BJ (cell line): ENCODE results near the gene HBEGF. TPM values are rescaled to one million over a fixed set of nuclear protein-coding genes. Genes with fewer than 3 reads are reported as not detected.

Experiments
- CTCF ChIA-PET: fragments of 350-600 bp; formaldehyde crosslinking; extraction: SDS; loops from one replicate; lab custom pipeline; 2021; ENCODE audit warnings: antibody characterized with exemption, inconsistent platforms; lab: Yijun Ruan, JAX
- POLR2A ChIA-PET: fragments of 300-600 bp; sonication (Branson Sonifier 250); formaldehyde crosslinking; extraction: SDS; loops from one replicate; lab custom pipeline; 2021; ENCODE audit warnings: antibody characterized with exemption; lab: Charles Lee
- DNase-seq: peaks from one replicate; pipeline ENCODE4 v3.0.0-alpha.2; 2011; ENCODE audit warnings: low read depth
- H3K27me3 ChIP-seq: 2 replicates; pipeline ENCODE4 v1.6.0; 2011; ENCODE audit warnings: low read length; ENCODE audit not compliant: control insufficient read depth, insufficient read depth
- H3K36me3 ChIP-seq: 2 replicates; pipeline ENCODE4 v1.5.1; 2011; ENCODE audit warnings: low read length; ENCODE audit not compliant: control insufficient read depth, insufficient read depth
- H3K4me3 ChIP-seq: 2 replicates; pipeline ENCODE4 v1.5.1; 2011; ENCODE audit warnings: low read depth, mild to moderate bottlenecking, control low read depth, low read length
- polyA plus RNA-seq: library from polyadenylated mRNA; depleted of rRNA; stranded (reverse); fragments of >200 nt; gene quantifications from 2 replicates; pipeline ENCODE4 v1.2.3, GENCODE V29; 2011
- TF ChIP-seq, protein P1 (sequence below): IDR thresholded peaks from 2 replicates; pipeline ENCODE4 v1.5.1; 2011; ENCODE audit warnings: low read depth, mild to moderate bottlenecking, control low read depth, inconsistent platforms, low read length, moderate library complexity; ENCODE audit not compliant: insufficient read depth

The HBEGF gene
- polyA plus RNA-seq, 1 experiment = 3.1 TPM

DNA sequence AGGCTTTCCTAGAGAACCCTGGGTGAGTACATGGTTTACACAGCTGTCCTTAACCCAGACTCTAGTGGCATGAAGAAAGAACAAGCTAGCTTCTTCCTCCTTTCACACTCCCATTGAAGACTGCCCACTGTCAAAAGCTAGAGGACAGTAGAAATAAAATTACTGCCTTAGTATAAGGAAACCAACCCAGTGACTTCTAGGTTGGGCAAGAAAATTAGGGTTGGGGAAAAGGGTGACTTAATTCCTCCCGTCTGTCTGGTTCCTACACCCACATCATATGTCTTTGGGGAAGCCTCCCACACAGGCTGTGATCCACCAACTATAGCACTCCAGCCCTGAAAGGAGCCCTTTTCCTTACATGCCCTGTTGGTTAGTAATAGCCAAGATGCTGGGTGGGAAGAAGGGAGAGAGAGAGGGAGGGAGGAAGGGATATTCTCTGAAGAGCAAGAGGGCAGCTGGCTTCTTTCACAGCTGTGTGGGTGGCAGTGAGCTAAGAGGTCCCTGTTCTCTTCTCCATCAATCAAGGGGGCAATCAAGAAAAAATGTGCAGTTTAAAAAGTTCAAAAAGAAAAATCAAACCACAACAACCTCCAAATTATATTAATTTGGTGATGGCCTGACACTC is 21.7 kb downstream of the HBEGF start:
- Histone ChIP-seq H3K27me3 (no peaks in the 10 kb centered on the region), H3K36me3 (no peaks in the 10 kb centered on the region), H3K4me3 (no peak overlapping the region)
- TF ChIP-seq, protein P1, sequence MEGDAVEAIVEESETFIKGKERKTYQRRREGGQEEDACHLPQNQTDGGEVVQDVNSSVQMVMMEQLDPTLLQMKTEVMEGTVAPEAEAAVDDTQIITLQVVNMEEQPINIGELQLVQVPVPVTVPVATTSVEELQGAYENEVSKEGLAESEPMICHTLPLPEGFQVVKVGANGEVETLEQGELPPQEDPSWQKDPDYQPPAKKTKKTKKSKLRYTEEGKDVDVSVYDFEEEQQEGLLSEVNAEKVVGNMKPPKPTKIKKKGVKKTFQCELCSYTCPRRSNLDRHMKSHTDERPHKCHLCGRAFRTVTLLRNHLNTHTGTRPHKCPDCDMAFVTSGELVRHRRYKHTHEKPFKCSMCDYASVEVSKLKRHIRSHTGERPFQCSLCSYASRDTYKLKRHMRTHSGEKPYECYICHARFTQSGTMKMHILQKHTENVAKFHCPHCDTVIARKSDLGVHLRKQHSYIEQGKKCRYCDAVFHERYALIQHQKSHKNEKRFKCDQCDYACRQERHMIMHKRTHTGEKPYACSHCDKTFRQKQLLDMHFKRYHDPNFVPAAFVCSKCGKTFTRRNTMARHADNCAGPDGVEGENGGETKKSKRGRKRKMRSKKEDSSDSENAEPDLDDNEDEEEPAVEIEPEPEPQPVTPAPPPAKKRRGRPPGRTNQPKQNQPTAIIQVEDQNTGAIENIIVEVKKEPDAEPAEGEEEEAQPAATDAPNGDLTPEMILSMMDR = no peak
- ChIA-PET POLR2A (no interaction called here), CTCF (interaction anchor here (1.3 to 3.7 kb wide), 3 partner anchors 12 to 81 kb away, joined by 4 to 17 read pairs (median 7); no protein-coding TSS in a partner anchor)
- no peak for DNase-seq

DNA sequence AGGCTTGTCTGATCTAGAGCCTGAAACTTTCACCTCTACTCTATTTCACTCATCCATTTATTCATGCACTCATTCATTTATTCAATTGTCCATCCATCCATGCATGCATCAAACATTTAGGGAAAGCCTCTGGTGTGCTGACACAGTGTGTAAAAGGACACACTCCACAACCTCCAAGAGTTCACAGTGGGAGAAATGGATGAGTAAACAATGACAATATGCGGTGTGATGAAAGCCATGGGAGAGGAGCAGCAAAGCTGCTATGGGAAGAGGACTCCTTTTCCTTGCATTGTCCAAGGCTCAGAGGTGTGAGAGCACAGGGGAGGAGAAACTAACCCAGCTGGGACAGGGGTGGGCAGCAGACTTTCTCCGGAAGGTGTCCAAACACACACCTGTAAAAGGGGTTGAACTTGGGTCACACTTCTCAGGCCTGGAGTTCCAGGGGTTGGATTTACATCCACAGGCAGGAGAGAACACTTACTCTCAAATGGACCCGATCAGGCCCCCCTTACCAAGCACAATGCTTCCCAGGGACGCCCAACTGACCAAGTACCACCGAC is 22.3 kb downstream of the HBEGF start:
- no peak for DNase-seq
- TF ChIP-seq, protein P1 = no peak
- CTCF ChIA-PET = interaction anchor here (1.3 to 3.7 kb wide), 3 partner anchors 13 to 80 kb away, joined by 4 to 17 read pairs (median 7); no protein-coding TSS in a partner anchor
- H3K36me3 ChIP-seq = no peaks in the 10 kb centered on the region
- no peak overlapping the region for H3K4me3 ChIP-seq
- H3K27me3 ChIP-seq = no peaks in the 10 kb centered on the region
- POLR2A ChIA-PET = no interaction called here

DNA sequence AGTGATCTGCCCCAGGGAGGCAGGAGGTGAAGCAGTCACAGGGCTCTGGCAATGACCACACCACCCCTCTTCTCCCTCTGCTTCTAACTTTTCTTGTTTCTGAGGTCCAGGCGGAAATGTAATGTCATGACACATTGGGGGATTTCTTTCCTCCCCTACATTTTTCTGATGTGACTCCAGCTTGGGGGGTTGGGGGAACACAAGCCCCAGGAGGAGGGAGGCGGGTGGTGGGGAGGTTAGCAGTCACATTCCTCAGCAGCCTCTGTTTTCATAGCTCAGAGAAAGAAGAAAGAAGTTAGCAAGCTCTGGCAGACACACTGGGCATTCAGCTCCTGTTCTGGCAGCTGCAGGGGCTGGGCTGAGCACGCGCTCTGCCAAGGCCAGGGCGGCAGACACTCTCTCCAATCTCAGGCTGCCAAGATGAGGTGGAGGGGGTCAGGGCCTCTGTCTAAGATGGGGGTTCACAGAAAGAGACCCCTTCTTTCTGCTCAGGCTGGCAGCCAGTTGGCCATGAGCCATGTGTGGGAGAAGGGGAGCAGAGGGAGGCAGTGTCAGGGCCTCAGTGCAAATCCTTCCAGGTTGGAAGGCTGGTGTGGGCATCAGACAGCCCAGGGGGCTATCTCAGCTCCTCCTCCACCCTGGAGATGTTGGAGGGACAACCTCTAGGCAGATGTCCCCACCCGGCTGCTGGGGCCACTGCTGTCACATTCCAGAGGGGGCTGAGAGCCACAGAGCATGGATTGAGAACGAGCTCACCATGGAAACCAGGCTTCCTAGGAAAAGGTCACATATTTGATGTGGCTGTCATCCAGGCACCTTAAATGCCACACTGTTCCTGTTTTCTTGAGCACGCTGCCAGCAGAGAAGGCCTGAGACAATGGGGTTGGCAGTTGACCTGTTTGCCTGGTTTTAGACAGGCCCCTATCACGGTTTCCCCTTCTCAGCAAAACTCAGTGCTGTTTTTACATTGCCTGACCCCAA is 23.4 kb downstream of the HBEGF start:
- no peak overlapping the region for H3K4me3 ChIP-seq
- TF ChIP-seq, protein P1 = no peak
- DNase-seq = peak; percentile 77
- no peaks in the 10 kb centered on the region for H3K36me3 ChIP-seq
- H3K27me3 ChIP-seq = no peaks in the 10 kb centered on the region
- POLR2A ChIA-PET = interaction anchor here (0.6 kb wide), 2 partner anchors 14 to 212 kb away, joined by 4 to 5 read pairs; no protein-coding TSS in a partner anchor
- CTCF ChIA-PET = interaction anchor here (2.6 to 3.7 kb wide), 3 partner anchors 23 to 79 kb away, joined by 7 to 17 read pairs (median 15); partner anchors contain the start of gene HBEGF

DNA sequence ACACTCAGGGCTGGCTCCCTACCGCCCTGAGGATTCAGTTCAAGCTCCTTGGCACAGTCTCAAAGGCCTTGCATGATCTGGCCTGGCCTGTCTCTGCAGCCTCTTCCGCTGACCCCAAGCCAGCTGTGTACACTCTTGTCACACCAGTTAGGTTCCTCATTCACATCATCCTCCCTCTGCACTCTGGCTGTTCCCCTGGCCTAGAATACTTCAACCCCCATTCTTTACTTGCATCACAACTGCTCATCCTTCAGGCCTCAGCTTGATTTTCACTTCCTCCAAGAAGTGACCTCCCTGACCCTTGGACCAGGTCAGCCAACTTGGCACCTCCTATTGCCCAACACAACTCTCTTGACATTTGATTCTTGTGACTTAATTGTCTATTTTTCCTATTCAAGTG is 24.6 kb downstream of the HBEGF start:
- DNase-seq = no peak
- ChIA-PET POLR2A (no interaction called here), CTCF (interaction anchor here (3.2 to 3.7 kb wide), 2 partner anchors 24 to 78 kb away, joined by 15 to 17 read pairs; partner anchors contain the start of gene HBEGF)
- TF ChIP-seq, protein P1 = no peak
- Histone ChIP-seq H3K27me3 (no peaks in the 10 kb centered on the region), H3K36me3 (no peaks in the 10 kb centered on the region), H3K4me3 (no peak overlapping the region)
